ENCODE data around the gene TTLL8. TPM values are rescaled to one million over a fixed set of nuclear protein-coding genes. Genes with fewer than 3 reads are reported as not detected.

TTLL8 gene
- not detected for total RNA-seq

DNA sequence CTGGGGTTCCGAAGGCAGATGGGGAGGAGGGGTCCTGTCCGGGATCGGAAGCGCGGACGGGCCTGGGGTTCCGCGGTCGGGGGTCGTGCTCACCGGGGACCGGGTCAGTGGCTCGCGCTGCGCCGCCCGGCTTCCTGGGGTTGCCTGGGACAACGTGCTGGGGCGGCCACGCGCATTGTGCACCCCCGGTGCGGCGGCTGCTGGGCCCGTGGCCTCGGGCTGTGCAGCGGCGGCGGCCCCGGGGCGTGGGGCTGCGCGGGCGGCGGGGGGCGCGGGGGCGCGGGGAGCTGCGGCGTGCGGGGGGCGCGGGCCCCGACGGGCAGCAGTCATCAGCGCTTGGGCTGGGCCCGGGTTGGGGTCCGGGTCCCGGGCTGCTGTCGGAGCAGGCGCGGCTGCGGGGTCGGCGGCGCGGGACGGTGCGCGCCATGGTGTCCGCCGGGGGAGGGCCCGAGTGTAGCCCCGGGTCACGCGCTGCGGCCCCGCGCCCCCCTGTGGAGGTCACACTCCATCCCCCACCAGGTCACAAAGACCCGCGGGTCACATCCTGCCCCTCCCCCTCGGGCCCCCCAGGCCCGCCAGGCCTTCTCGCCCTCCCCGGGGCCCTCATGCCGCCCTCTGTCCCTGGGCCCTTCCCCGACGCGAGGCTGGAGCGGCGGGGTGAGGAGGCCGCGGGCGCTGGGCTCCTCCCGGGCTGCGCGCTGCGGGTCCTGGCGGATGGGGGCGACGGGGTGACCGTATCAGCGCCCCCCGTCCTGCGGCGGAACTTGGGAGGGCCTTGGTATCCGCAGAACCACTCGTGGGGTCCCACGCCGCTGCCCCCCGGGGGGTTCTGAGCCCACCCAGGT lies at the start of gene TTLL8:
TTLL8 (minus strand) TSS at position 238 of the 845 bp plus-strand sequence.
- Mint-ChIP-seq H3K4me3 (peak within 1 kb of the TSS in 1 of 2 donors; percentile 36), H3K4me1 (ENCODE audit: low read depth) (no peaks in the 10 kb centered on the region), H3K27ac (no peak within 1 kb of the TSS), H3K36me3 (ENCODE audit: insufficient read depth in 2 of 2) (peaks cover 0 to 2% of the 10 kb centered on the region in 2 donors), H3K27me3 (ENCODE audit: low read depth) (peaks cover 26% of the 10 kb centered on the region), H3K9me3 (peaks cover 0 to 6% of the 10 kb centered on the region in 2 donors)
- DNase-seq (no peak), ATAC-seq (replicated peaks in 1 of 2) (no peak)

DNA sequence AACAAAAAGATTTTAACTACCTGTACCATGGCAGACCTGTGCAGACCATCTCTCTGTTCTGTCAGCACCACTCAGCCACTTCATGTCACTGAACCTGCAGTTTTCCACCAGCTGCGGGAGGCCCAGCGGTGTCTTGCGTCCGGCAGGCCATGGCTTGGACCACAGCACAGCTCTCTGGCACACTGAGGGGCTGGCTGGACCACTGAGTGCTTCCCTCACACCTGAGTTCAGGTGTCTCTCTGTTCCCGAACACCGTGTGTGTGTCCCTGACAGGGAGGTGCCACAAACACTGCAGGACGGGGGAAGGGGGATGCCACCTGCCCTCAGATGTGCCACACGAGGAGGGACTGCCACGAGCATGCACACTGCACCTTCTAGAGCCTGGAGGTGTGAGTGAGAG lies 49.4 kb upstream of the TTLL8 start:
- Mint-ChIP-seq H3K9me3 (no peaks in the 10 kb centered on the region), H3K27me3 (ENCODE audit: low read depth) (peaks cover 2% of the 10 kb centered on the region), H3K27ac (no peak overlapping the region), H3K4me1 (ENCODE audit: low read depth) (peaks cover 31% of the 10 kb centered on the region), H3K4me3 (no peak overlapping the region), H3K36me3 (ENCODE audit: insufficient read depth in 2 of 2) (no peaks in the 10 kb centered on the region)
- ATAC-seq (replicated peaks in 1 of 2), result no peak
- no peak for DNase-seq

DNA sequence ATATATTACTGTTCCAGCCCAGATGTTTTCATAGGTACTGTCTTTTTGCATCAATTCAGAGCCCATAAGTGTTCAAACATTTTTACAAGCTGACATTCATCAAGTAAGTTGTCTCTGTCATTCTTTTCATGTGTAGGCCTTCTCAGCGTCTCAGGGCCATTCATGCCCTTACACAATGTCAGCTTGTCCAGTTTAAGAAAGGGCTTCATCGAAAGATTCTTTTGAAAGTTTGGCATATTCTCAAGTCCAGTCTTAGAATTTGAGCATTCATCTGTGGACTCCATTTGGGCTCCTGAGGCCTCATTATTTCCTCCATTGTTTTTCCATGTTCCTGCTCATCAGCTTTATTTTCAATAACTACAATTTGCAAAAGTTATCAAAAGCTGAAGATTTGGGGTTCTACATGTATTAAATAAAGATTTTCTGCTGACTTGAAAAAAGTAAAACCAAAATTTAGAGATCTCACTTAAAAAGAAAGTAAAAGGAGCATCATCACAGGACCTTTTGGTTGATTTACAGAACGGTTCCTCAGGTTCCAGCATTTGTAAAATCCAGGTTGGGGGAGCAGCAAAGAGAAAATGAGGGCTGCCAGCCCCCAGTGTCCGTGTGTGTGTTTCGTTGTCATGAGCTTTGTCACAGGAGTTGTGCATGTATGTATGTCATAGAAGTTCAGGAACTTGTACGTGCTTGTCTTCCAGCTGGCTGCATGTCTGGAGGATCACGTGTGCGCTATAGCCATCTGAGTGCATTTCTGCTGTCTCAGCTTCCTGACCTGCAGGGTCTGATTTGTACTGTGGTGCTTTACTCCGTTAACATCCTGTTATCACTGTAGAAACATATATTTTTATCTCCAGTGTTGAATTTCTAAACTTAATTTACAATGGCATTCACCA lies 47.4 kb upstream of the TTLL8 start:
- DNase-seq (peak; percentile 10 to 22), ATAC-seq (replicated peaks in 1 of 2) (peak; percentile 67 to 81)
- no peaks in the 10 kb centered on the region for H3K27me3 Mint-ChIP-seq (ENCODE audit: low read depth)
- no peaks in the 10 kb centered on the region for H3K36me3 Mint-ChIP-seq (ENCODE audit: insufficient read depth in 2 of 2)
- peaks cover 20% of the 10 kb centered on the region for H3K4me1 Mint-ChIP-seq (ENCODE audit: low read depth)
- peak overlapping the region; percentile 1 for H3K27ac Mint-ChIP-seq
- H3K4me3 Mint-ChIP-seq, result peak overlapping the region; percentile 59
- no peaks in the 10 kb centered on the region for H3K9me3 Mint-ChIP-seq

DNA sequence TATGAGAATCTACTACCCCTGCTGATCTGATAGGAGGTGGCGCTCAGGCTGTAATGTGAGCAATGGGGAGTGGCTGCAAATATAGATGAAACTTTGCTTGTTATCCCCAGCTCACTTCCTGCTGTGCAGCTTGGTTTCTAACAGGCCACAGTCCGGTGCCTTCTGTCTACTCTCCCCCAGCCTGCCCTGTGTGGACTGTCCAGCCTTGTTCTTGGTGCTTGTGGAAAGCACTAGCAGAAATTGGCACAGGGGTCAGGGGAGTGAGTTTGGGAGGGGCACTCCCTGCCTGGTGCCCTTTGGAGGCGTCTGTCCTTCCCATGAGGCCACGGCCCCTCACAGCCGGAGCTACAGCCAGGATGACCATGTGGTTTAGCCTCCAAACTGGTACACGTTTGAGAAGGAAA lies 46.0 kb upstream of the TTLL8 start:
- DNase-seq (no peak), ATAC-seq (replicated peaks in 1 of 2) (no peak)
- Mint-ChIP-seq H3K4me3 (no peak overlapping the region), H3K27ac (no peak overlapping the region), H3K27me3 (ENCODE audit: low read depth) (no peaks in the 10 kb centered on the region), H3K36me3 (ENCODE audit: insufficient read depth in 2 of 2) (no peaks in the 10 kb centered on the region), H3K9me3 (no peaks in the 10 kb centered on the region), H3K4me1 (ENCODE audit: low read depth) (peaks cover 20% of the 10 kb centered on the region)

DNA sequence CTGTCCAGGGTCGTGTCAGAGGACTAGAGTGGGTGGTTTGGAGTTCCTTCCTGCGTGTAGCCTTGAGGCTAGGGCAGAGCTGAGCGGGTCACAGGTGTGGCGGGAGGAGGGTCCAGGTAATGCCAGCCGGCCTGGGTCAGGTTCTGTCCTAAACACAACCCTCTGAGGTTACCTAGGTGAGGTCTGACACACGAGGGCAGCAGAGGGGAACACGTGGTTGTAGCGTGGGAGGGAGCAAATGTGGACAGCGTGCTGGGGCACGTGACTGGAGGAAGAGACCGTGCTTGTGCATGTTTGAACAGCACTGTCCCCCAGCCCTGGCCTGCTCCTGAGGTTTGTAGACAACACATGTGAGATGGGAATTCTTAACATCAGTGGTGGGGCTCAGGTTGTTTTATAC lies 44.8 kb upstream of the TTLL8 start:
- Mint-ChIP-seq H3K9me3 (no peaks in the 10 kb centered on the region), H3K4me3 (no peak overlapping the region), H3K27ac (no peak overlapping the region), H3K4me1 (ENCODE audit: low read depth) (peaks cover 20% of the 10 kb centered on the region), H3K36me3 (ENCODE audit: insufficient read depth in 2 of 2) (no peaks in the 10 kb centered on the region), H3K27me3 (ENCODE audit: low read depth) (peaks cover 6% of the 10 kb centered on the region)
- no peak for DNase-seq
- ATAC-seq (replicated peaks in 1 of 2), result peak in 1 of 2 donors; percentile 50

DNA sequence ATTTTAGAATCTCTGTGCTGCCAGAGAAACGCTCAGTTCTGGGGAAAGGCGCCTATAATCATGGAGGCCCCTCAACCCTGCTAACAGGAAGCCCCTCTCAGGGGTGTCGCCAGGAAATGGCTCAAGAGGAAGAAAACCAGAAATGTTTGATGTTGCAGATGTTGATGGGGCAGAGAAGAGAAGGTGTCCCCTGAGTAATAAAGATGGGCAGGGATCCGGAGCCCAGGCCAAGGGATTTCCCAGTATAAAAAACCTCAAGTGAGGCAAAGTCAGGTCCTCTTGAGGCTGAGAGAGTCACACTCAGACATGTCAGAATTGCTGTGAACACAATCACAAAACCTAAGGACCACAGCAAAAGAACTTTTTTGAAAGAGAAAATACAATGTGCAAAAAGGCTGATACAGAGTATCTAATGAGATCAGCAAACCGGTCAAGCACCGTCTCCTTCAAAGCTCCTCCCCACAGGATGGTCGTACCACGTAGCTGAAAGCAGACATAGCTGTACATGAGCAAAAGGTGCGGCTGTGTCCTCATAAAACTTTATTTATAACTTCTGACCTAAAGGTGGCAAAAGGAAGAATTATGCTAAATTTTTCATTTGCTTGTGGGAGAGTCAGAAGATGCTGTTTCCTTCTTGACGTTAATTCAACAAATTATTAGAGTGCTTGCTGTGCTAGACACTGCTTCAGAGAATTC lies 43.9 kb upstream of the TTLL8 start:
- no peaks in the 10 kb centered on the region for H3K36me3 Mint-ChIP-seq (ENCODE audit: insufficient read depth in 2 of 2)
- H3K9me3 Mint-ChIP-seq, result no peaks in the 10 kb centered on the region
- H3K27me3 Mint-ChIP-seq (ENCODE audit: low read depth), result peaks cover 12% of the 10 kb centered on the region
- peaks cover 20% of the 10 kb centered on the region for H3K4me1 Mint-ChIP-seq (ENCODE audit: low read depth)
- DNase-seq, result no peak
- H3K27ac Mint-ChIP-seq, result no peak overlapping the region
- H3K4me3 Mint-ChIP-seq, result no peak overlapping the region
- ATAC-seq (replicated peaks in 1 of 2), result no peak

DNA sequence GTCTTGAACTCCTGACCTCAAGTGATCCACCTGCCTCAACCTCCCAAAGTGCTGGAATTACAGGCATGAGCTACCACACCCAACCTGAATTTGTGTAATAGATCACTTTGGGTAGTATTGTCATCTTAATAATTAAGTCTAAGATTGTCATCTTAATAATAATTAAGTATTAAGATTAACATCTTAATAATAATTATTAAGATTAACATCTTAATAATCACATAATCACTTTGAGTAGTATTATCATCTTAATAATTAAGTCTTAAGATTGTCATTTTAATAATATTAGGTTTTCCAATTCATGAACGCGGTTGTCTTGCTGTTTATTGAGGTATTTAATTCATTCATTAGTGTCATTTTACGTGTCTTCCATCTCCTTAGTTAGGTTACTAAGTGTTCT lies 40.0 kb upstream of the TTLL8 start:
- no peak overlapping the region for H3K4me3 Mint-ChIP-seq
- no peaks in the 10 kb centered on the region for H3K36me3 Mint-ChIP-seq (ENCODE audit: insufficient read depth in 2 of 2)
- ATAC-seq (replicated peaks in 1 of 2) (no peak), DNase-seq (no peak)
- H3K9me3 Mint-ChIP-seq, result no peaks in the 10 kb centered on the region
- H3K4me1 Mint-ChIP-seq (ENCODE audit: low read depth), result peaks cover 6% of the 10 kb centered on the region
- H3K27me3 Mint-ChIP-seq (ENCODE audit: low read depth), result peaks cover 13% of the 10 kb centered on the region
- H3K27ac Mint-ChIP-seq, result no peak overlapping the region

DNA sequence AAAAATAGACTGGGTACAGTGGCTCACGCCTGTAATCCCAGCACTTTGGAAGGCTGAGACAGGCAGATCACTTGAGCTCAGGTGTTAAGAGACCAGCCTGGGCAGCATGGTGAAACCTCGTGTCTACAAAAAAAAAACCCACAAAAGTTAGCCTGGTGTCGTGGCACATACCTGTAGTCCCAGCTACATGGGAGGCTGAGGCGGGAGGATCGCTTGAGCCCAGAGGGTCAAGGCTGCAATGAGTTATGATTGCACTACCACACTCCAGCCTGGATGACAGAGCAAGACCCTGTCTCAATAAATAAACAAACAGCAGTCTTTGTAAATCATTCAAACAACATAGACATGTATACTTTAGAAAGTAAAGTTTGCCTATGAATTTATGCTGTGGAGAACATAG lies 34.2 kb upstream of the TTLL8 start:
- Mint-ChIP-seq H3K36me3 (ENCODE audit: insufficient read depth in 2 of 2) (peaks cover 1 to 2% of the 10 kb centered on the region in 2 donors), H3K4me3 (no peak overlapping the region), H3K9me3 (peaks cover 2 to 7% of the 10 kb centered on the region in 2 donors), H3K27me3 (ENCODE audit: low read depth) (peaks cover 17% of the 10 kb centered on the region), H3K27ac (no peak overlapping the region), H3K4me1 (ENCODE audit: low read depth) (no peaks in the 10 kb centered on the region)
- ATAC-seq (replicated peaks in 1 of 2) (no peak), DNase-seq (no peak)

DNA sequence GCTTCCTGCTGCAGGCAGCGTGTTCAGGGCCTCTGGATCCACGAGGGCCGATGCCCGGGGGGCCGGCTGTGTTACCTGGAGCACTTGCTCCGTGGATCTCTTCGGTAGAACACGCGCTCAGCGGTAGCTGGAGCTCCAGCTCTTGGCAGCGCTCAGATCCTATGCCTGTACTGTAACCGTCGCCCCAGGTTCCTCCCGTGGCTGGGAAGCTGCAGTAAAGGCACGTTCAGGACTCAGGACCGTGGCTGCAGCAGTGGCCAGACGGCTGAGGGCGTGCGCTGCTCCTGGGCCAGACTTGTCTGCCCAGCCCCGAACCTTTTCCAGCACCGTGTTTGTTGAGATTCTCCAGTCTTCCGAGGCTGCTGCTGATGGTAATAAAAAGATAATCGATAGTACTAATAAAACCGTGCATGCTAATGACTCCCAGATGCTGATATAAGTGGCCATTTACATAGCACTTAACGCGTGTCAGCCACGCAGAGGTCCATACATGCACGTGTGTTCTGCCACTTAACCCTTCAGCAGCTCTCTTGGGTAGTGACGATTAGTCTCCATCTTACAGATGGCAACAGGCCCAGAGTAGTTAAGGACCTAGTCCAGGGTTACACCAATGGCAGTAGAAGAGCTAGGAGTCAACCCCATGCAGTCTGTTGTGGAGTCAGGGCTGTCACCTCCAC lies 33.1 kb upstream of the TTLL8 start:
- Mint-ChIP-seq H3K9me3 (peaks cover 6 to 14% of the 10 kb centered on the region in 2 donors), H3K27me3 (ENCODE audit: low read depth) (peaks cover 12% of the 10 kb centered on the region), H3K4me1 (ENCODE audit: low read depth) (no peaks in the 10 kb centered on the region), H3K27ac (no peak overlapping the region), H3K36me3 (ENCODE audit: insufficient read depth in 2 of 2) (peaks cover 10 to 11% of the 10 kb centered on the region in 2 donors), H3K4me3 (no peak overlapping the region)
- no peak for DNase-seq
- ATAC-seq (replicated peaks in 1 of 2), result no peak

DNA sequence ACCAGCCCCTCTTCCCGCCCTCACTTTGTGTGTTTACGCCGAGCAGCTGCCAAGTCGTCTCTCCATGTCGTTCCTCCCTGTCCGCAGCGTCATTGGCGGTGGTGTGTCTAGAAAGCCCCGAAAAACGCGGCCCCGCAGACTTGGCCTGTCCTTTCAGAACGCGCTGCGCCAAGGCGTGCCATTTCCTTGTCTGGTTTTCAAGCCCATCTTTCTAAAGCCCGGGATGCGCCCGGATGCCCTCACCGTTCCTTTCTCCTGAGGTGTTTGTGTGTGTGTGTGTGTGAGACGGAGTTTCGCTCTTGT lies 32.3 kb upstream of the TTLL8 start:
- Mint-ChIP-seq H3K4me1 (ENCODE audit: low read depth) (no peaks in the 10 kb centered on the region), H3K27me3 (ENCODE audit: low read depth) (peaks cover 12% of the 10 kb centered on the region), H3K9me3 (peaks cover 6 to 14% of the 10 kb centered on the region in 2 donors), H3K4me3 (no peak overlapping the region), H3K36me3 (ENCODE audit: insufficient read depth in 2 of 2) (peaks cover 11% of the 10 kb centered on the region in 2 donors), H3K27ac (no peak overlapping the region)
- no peak for ATAC-seq (replicated peaks in 1 of 2)
- no peak for DNase-seq

DNA sequence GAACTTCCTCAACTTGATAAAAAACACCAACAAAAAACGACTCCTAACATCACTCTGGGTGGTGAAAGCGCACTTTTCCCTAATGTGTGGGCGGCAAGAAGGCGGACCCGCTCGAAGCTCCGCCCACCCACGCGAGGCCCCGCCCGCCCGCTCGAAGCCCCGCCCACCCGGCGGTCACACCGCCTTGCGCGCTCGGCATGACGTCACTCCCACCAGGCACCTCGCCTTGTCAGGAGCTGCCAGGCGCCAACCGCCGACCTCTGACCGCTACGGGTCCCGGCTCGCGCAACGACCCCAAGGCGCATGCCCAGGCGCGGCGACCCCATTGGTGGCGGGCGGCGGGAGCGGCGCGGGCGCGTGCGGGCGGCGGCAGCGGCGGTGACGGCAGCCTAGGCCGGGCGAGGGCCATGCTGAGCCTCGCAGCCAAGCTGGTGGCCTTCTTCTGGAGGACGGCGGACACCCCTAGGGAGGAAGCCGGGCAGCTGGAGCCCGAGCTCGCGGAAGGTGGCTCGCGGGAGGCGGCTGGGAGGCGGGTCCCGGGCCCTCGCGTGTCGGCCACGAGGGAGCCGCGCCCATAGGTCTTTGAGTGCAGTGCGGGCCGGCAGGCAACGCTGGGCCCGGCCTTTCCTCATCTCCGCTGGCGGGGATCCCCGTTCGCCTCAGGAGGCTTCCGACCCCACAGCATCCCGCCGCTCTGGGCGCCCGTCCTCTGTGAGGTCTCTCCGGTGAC lies 31.7 kb upstream of the TTLL8 start, which contains the start of gene MOV10L1:
MOV10L1 (plus strand) TSS at position 325 of the 730 bp plus-strand sequence; CDS start at position 408, 83 bp downstream.
- Mint-ChIP-seq H3K4me1 (ENCODE audit: low read depth) (no peaks in the 10 kb centered on the region), H3K27ac (no peak within 1 kb of the TSS), H3K36me3 (ENCODE audit: insufficient read depth in 2 of 2) (peaks cover 11 to 15% of the 10 kb centered on the region in 2 donors), H3K4me3 (no peak within 1 kb of the TSS), H3K27me3 (ENCODE audit: low read depth) (peaks cover 17% of the 10 kb centered on the region), H3K9me3 (peaks cover 6 to 14% of the 10 kb centered on the region in 2 donors)
- DNase-seq (no peak), ATAC-seq (replicated peaks in 1 of 2) (no peak)

DNA sequence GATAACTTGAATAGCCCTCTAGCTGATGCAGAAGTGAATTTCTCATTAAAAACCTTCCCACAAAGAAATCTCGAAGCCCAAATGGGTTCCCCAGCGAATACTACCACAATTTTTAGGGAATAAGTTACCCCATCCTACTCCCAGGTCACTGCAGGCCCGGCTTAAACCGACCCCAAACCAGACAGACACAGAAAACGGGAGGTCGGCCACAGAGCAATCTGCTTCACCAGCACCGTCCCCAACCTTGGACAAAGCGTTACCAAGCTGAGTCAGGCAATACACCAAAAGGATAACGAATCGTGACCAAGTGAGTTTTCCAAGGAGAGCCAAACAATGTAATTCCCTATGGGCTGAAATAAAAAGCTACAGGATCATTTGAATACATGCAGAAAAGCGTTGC lies 31.1 kb upstream of the TTLL8 start:
- no peak for ATAC-seq (replicated peaks in 1 of 2)
- Mint-ChIP-seq H3K4me1 (ENCODE audit: low read depth) (no peaks in the 10 kb centered on the region), H3K27me3 (ENCODE audit: low read depth) (peaks cover 18% of the 10 kb centered on the region), H3K36me3 (ENCODE audit: insufficient read depth in 2 of 2) (peaks cover 11 to 15% of the 10 kb centered on the region in 2 donors), H3K4me3 (no peak overlapping the region), H3K27ac (no peak overlapping the region), H3K9me3 (peaks cover 6 to 14% of the 10 kb centered on the region in 2 donors)
- no peak for DNase-seq

Measured in activated T-cell treated with anti-CD3 and anti-CD28 coated beads, Interleukin-2, amount 50 U/mL, for 72 hours (primary cell).